SKM-1 treated with dmso at 0.1 percent for 144 hours (cell line): ENCODE measurements around the gene SPATA12.

Experiments
- DNase-seq: peaks from one replicate; lab custom pipeline; 2025; ENCODE audit not compliant: unreplicated experiment; lab: John Stamatoyannopoulos, UW

Gene SPATA12

DNA sequence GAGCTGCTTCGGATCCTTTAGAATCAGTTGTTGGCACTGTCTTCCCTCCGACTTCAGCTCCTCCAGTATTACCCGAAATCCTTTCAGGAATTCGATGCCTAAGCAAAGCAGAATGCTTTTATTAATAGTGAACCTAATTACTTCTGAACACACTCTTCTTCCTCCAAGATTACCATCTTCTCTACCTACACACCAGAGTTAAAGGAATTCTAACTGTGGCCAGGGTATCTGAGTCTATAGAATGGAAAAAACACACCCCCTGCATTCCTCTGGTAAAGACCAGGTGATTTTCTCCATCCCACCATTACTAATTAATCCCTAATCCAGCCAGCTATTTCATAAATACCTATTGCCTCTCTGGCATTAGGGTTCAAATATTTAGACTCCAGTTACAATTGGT lies 49.8 kb downstream of the SPATA12 start:
- DNase-seq: no peak

- no peak for DNase-seq
Measured at GRCh38 chr3:57110798-57111197, 50.3 kb downstream of the SPATA12 start.

DNA sequence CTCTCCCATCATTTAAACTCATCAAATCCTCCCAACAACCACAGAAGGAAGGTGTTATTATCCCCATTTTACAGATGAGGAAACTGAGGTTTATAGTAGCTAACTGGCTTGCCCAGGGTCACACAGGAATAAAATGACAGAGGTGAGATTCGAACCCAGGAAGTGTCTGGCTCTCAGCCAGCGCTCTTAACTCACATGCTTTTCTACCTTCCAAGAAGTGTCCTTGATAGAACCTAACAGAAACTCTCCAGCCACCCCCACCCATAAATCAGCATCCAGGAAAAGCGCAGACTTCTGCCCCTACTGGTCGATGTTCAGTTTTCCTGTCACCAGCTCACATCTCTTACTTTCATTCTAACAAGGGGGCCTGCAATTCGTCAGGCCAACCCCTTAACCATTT lies 51.7 kb downstream of the SPATA12 start:
- no peak for DNase-seq

DNA sequence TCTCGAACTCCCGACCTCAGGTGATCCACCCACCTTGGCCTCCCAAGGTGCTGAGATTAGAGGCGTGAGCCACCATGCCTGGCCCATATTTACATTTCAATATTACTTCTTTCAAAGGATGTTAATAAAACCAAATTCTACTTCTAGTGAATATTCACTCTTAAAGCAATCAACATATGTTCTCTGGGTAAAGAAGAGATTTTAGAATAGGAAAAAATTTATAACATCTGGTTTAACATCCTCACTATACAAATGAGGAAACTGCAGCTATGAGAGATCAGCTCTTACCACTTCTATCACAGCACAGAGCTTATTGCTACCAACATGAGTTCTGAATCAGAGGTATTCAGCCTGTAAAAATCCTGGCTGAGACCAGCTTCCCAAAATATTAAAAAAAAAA lies 56.0 kb downstream of the SPATA12 start:
- no peak for DNase-seq

DNA sequence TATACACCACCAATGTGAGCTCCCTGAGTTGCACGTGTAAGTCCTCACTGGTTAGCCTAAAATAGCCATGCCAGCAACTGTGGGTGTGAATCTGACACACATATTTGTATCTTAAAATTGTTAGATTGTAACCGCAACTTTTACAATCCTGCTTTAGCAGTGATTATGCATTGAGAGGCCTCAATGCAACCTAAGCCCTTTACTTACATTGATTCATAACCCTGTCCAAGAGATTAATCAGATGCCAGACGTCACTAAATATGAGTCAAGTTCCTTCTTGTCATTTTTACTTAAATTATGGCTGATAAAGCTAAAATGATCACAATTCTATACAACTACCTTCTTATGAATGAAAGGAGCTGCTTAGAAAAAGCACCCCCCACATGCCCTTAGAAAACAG lies 57.8 kb downstream of the SPATA12 start:
- no peak for DNase-seq

DNA sequence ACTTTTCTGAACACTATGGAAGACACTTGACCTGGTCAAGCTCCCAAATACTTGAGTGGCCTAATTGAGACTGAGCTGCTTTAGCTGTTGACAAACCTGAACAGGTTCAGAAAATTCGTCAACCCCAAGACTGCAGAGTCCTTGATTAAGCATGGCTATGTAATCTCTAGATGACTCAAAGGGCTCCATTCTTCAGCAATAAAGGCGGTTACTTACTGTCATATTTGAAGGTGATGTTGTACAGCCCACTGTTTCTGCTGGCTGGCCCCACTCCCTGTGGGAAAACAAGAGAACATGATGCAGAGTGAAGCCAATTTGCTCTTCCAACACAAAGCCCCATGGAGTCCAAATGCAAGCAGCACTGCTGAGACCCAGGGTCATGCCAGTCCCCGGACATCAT lies 59.6 kb downstream of the SPATA12 start:
- no peak for DNase-seq

DNA sequence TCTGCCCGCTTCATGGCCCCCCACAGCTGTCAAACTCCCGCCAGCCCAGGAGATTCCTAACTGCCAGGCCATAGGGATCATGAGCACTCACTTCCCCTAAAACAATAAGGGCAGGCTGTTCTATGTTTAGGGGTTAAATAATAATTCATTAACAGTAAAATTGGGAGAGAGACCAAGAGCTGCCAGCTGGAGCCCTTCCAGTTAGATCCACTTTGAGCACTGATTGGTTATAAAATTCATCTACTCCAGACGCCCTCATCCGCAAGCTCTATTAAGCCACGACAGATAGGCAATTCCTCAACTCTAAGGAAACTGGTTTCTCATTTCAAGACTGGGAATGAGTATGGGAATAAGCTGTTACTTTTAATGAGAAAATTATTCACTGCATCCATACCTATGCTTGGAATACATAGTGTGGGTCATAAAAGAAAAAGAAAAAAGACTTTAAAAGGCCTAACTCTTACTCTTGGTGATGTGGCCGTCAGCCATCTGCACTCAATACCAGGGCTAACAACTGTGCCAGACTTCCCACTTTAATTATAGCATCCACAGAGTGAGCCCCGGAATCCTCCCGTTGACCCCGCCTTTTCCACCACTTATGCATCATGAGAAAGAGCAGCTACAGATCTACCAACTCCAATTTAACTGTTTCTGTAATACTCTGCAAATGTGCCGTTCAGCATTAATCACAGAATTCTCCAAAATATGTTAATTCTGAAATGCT lies 60.1 kb downstream of the SPATA12 start:
- no peak for DNase-seq
